Mucosa of stomach (tissue), 1 donor: Measurements from ENCODE around the gene ELMO1.

Source experiments
- H3K27me3 ChIP-seq: one replicate; pipeline ENCODE4 v1.7.0; 2013; ENCODE audit warnings: mild to moderate bottlenecking, low read length; ENCODE audit not compliant: control insufficient read depth, insufficient read depth
- H3K36me3 ChIP-seq: one replicate; pipeline ENCODE4 v1.7.0; 2013; ENCODE audit warnings: low read length; ENCODE audit not compliant: control insufficient read depth, insufficient read depth
- H3K4me1 ChIP-seq: one replicate; pipeline ENCODE4 v1.7.0; 2013; ENCODE audit warnings: mild to moderate bottlenecking, low read length; ENCODE audit not compliant: control insufficient read depth, insufficient read depth
- H3K4me3 ChIP-seq: one replicate; pipeline ENCODE4 v1.7.0; 2013; ENCODE audit warnings: low read length
- H3K9ac ChIP-seq: one replicate; pipeline ENCODE4 v1.7.0; 2013; ENCODE audit warnings: mild to moderate bottlenecking, low read length, moderate library complexity
- H3K9me3 ChIP-seq: one replicate; pipeline ENCODE4 v1.7.0; 2013; ENCODE audit warnings: mild to moderate bottlenecking, low read length, moderate library complexity; ENCODE audit not compliant: control insufficient read depth
- donor health status: Pancreatic carcinoma.

Gene ELMO1

DNA sequence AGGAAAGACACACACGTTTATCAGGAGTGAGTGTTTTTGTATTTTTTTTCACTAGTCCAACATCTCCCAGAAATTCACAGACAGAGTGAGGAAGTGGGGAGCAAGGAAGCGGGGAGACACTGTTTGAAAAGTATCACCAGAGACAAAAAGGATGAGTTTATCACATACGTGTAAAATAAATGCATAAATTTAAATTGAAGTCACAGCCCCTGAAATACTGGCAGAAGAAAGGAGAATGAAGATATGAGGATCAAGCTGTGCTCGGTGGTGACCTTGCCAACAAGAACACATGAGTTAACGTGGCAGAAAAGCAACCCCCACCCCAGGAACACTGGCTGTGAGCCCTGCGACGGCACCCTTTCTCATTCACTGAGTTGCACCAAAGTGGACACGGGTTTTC is 407.2 kb downstream of the ELMO1 start:
- H3K4me1 ChIP-seq, result no peaks in the 10 kb centered on the region
- H3K4me3 ChIP-seq, result no peak overlapping the region

DNA sequence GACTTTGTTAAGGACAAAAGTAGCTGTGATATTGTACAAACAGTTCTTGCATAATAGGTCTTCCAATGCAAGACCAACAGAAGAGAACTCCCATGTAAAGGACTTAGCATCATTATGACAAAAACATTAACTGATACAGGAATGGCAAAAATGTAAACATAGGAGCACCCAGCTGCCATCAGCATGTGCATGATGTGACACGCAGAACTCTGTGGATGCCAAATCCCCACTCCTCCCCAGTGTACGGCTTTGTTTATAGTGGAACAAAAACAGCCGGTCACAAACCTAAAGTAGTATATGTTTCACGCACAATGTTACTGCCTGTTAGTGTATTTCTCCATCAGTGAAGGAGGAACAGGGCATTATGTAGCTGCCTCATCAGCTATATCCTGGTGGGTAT is 408.3 kb downstream of the ELMO1 start:
- no peaks in the 10 kb centered on the region for H3K9me3 ChIP-seq
- no peak overlapping the region for H3K4me3 ChIP-seq
- H3K27me3 ChIP-seq, result no peaks in the 10 kb centered on the region

More for the DNA sequence above, 407.2 kb downstream of the ELMO1 start:
- Histone ChIP-seq H3K9ac (no peak overlapping the region), H3K36me3 (no peaks in the 10 kb centered on the region), H3K27me3 (no peaks in the 10 kb centered on the region), H3K9me3 (no peaks in the 10 kb centered on the region)

DNA sequence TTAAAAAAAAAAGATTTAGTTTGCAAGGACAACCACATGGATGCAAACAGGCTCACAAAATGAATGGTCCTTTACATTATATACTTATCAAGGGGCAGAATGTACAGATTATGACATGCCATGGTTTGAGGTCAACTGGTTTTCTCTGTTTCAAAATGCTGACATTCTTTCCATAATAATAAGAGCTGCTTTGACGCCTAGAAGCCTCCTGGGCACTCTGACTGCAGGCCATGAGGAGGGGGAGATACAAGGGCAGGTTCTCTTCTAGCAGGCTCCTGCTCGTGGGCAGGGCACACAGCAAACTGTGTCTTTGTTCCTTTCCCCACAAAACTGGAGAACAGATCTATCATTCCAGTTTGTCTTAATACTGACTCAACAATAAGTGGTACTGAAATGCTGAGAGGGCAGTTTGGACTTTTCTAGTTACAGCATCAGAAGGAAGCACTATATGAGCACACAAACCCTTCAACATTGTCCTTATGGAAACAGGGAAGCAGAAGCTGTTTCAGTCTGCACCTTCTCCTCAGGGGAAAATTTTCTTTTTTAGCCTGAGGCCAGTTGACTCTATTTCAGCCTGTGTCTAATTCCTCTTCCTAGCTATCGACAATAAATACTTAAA is 409.4 kb downstream of the ELMO1 start:
- no peaks in the 10 kb centered on the region for H3K27me3 ChIP-seq
- no peak overlapping the region for H3K9ac ChIP-seq
- no peaks in the 10 kb centered on the region for H3K4me1 ChIP-seq
- no peaks in the 10 kb centered on the region for H3K36me3 ChIP-seq
- H3K9me3 ChIP-seq, result no peaks in the 10 kb centered on the region
- no peak overlapping the region for H3K4me3 ChIP-seq

More for the DNA sequence above, 408.3 kb downstream of the ELMO1 start:
- no peaks in the 10 kb centered on the region for H3K36me3 ChIP-seq
- H3K4me1 ChIP-seq, result no peaks in the 10 kb centered on the region
- no peak overlapping the region for H3K9ac ChIP-seq

DNA sequence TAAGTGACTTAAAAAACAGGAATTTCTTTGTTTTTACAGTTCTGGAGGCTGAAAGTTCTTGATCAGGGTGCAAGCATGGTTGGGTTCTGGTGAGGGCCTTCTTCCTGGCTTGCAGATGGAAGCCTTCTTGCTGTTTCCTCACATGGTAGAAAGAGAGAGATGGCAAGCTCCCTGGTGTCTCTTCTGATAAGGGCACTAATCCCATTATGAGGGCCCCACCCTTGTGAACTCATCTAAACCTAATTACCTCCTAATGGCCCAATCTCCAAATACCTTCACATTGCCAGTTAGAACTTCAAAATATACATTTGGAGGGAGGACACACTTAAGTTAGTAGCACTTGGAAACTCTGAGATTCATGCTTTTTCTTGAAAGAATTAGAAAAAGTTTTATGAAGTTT is 410.0 kb downstream of the ELMO1 start:
- no peak overlapping the region for H3K9ac ChIP-seq
- H3K9me3 ChIP-seq, result no peaks in the 10 kb centered on the region
- H3K4me3 ChIP-seq, result no peak overlapping the region
- H3K4me1 ChIP-seq, result no peaks in the 10 kb centered on the region
- no peaks in the 10 kb centered on the region for H3K27me3 ChIP-seq
- H3K36me3 ChIP-seq, result no peaks in the 10 kb centered on the region

DNA sequence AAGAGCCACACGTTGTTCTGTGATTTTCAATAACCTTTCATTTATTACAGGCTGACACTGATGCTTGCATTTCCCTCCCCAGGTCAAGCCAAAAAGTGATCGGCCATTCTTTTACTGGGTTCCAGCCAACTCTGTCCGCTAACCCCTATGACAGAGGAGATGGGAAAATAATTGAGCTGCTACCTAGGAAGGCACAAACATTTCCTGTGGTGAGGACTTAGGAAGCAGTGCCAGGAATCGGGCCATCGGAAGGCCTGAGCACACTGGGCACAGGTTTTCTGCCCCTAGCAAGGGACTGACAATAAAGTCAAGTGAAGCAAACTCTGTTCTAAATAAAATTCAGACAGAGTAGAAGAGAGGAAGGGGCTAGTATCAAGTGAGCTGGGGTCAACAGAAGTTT is 411.4 kb downstream of the ELMO1 start:
- no peak overlapping the region for H3K9ac ChIP-seq
- H3K27me3 ChIP-seq, result no peaks in the 10 kb centered on the region
- H3K9me3 ChIP-seq, result no peaks in the 10 kb centered on the region
- H3K4me3 ChIP-seq, result no peak overlapping the region
- peaks cover 5% of the 10 kb centered on the region for H3K4me1 ChIP-seq
- no peaks in the 10 kb centered on the region for H3K36me3 ChIP-seq

DNA sequence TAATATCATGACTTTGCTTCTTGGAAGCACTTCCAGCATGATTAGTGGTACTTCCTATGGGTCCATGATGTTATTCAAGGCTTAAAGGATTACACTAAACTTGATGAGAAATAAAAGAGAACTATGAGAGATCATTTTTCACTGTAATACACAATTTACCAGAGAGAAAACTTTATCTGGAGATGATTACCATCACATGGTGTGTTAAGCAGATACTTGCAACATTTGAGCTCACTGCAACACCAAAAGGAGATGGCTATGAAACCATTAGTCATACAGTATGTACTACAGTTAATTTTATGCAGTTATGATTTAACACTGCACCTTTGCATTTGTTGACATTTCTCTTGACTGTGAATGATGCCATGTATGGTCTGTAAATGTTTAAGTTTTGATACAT is 413.0 kb downstream of the ELMO1 start:
- no peak overlapping the region for H3K9ac ChIP-seq
- peaks cover 15% of the 10 kb centered on the region for H3K4me1 ChIP-seq
- H3K4me3 ChIP-seq, result no peak overlapping the region
- H3K27me3 ChIP-seq, result no peaks in the 10 kb centered on the region
- H3K9me3 ChIP-seq, result no peaks in the 10 kb centered on the region
- H3K36me3 ChIP-seq, result no peaks in the 10 kb centered on the region

DNA sequence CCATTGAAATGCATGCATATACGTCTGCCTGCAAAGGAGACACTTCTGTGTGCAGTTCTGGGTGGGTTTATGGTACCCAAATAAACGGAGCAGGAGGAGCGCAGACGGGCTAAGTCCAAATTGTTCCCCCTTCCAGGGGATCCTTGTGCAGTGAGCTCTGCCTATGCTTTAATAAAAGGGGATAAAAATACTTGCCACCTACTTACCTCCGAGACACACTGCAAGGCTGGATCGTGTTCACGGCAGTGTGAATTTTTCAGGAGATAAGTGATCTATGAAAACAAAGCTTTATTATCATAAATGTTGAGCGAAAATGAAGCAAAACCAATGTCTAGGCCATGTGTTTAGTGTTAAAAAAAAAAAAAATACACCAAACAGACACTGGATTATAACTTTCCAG is 415.5 kb downstream of the ELMO1 start:
- Histone ChIP-seq H3K4me1 (peaks cover 15% of the 10 kb centered on the region), H3K4me3 (no peak overlapping the region), H3K36me3 (no peaks in the 10 kb centered on the region), H3K9ac (no peak overlapping the region), H3K9me3 (no peaks in the 10 kb centered on the region), H3K27me3 (no peaks in the 10 kb centered on the region)

DNA sequence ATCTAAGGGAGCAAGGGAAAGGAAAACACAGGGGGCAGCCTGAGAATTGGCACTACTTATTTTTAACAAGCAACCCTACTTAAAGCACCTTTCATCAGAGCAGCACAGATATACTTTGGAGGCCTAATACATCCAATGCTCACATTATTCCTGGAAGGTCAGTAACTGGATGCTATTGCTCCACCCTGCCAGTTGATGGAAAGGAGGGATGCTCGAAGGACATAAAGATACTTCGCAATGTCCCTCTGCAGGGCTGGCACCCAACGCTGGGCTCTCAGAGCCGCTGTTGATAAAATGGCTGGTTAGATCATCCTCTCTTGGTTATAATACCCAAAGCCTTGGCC is 416.4 kb downstream of the ELMO1 start:
- Histone ChIP-seq H3K36me3 (no peaks in the 10 kb centered on the region), H3K4me3 (no peak overlapping the region)

DNA sequence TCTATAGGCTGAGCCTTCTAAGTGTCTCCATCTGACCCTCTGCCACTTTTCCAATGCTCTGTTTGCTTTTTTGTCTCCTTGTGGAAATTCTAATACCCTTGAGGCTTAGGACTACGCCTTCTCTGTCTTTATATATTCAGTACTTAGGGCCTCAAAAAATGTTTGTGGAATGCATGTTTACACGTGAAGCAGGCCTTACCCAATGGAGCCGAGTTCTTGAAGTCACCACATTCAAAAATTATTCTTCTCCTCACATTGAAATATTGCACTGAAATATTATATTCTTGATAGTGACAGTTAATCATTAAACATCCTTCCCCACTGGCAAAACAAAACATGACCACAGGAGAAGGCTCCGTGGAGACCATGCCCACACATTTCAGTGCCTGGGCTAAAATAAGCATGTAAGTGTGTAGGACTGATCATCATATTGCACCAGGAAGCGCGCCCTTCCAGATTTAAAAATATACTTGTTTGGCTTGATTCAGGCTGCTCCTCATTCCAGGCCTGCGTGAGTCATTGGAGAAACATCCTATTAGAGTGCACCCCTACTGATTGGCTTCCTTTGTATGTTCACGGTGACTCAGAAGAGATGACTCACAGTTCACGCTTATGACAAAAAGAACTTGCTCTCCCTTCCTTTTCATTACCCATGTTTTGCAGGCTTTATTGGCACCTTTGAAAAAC is 416.9 kb downstream of the ELMO1 start:
- no peak overlapping the region for H3K9ac ChIP-seq
- H3K4me1 ChIP-seq, result peaks cover 15% of the 10 kb centered on the region
- H3K4me3 ChIP-seq, result no peak overlapping the region
- H3K27me3 ChIP-seq, result no peaks in the 10 kb centered on the region
- H3K9me3 ChIP-seq, result no peaks in the 10 kb centered on the region
- H3K36me3 ChIP-seq, result no peaks in the 10 kb centered on the region

More for the DNA sequence above, 416.4 kb downstream of the ELMO1 start:
- H3K9me3 ChIP-seq, result no peaks in the 10 kb centered on the region
- no peak overlapping the region for H3K9ac ChIP-seq
- H3K27me3 ChIP-seq, result no peaks in the 10 kb centered on the region
- H3K4me1 ChIP-seq, result peaks cover 15% of the 10 kb centered on the region

DNA sequence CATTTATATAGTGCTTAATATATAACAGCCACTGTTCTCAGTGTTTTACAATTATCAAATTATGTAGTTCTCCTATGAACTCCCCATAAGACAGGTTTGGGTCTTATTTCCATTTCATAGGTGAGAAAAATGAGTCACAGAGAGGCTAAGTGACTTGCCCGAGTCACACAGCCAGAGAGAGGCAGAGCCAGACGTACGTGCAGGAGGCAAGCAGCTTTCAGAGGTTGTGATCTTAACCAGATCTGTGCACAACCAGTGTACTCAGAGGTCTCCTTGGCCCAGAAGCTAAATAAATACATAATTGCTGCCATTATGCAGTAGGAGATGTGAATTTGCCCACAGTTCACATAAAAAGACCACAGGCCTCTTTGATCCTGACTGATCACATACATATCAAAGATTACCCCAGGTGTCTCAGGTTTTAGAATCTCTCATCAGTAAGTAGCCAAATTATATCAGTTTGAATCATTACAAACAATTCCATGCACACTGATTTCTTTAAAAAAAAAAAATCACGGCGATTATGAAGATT is 419.7 kb downstream of the ELMO1 start:
- Histone ChIP-seq H3K4me3 (no peak overlapping the region), H3K4me1 (peaks cover 15% of the 10 kb centered on the region), H3K9me3 (no peaks in the 10 kb centered on the region), H3K9ac (no peak overlapping the region), H3K36me3 (no peaks in the 10 kb centered on the region), H3K27me3 (no peaks in the 10 kb centered on the region)

DNA sequence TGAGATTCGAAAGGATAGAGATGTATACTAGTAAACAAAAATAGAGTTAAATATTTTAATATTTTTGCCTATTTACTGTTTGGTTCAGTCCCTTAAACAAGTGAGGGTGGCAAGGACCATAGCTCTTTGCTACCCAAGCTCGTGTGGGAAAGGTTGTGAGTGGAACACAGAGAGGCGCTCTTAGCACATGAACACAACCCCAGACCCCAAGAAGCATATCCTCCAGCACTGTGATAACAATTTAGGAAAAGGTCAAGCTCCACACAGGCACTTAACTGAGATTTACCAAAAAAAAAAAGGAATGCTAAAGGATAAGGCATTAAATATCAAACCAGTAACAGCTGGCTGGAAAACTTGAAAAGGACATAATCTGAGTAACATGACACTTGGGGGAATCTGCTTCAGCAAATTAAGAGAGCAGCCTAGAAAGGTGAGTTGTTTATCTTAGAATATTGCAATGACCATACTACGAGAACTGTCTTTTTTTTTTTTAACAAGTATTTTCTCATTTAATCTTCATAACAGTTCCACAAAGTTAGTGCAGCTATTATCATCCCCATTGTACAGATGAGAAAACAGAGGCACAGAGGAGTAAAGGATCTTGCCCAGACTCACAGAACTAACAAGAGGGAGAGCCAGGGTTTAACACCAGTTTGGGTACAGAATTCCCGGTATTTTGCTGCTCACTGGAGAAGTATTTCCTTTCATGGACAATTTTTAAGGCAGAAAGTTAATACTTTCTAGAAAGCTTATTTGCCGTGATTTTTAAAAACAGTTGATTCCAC is 420.9 kb downstream of the ELMO1 start:
- H3K4me1 ChIP-seq, result peaks cover 14% of the 10 kb centered on the region
- H3K36me3 ChIP-seq, result no peaks in the 10 kb centered on the region
- H3K9me3 ChIP-seq, result no peaks in the 10 kb centered on the region
- no peaks in the 10 kb centered on the region for H3K27me3 ChIP-seq
- no peak overlapping the region for H3K4me3 ChIP-seq
- H3K9ac ChIP-seq, result no peak overlapping the region

DNA sequence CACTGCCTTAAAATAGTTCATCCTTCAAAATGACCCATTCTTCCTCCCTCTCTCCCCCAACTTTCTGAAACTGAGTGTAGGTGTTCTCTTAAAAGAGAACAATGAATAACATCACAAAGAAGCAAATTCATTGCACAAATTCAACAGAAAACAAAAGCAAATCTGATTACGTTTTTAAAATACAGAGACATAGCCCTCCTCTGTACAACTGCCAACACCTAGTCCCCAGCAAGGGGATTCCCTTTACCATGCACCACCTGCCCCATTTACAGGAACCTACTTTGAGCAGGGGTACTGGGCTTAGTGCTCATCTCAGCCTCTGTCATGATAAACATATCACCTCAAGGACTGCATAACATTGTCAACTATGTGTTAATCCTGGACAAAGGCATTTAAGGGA is 421.6 kb downstream of the ELMO1 start:
- no peaks in the 10 kb centered on the region for H3K27me3 ChIP-seq
- no peak overlapping the region for H3K9ac ChIP-seq
- no peaks in the 10 kb centered on the region for H3K9me3 ChIP-seq
- H3K4me3 ChIP-seq, result no peak overlapping the region
- H3K4me1 ChIP-seq, result peaks cover 8% of the 10 kb centered on the region
- H3K36me3 ChIP-seq, result no peaks in the 10 kb centered on the region
